IPS-18a (cell line): Measurements from ENCODE around the gene RBFOX1.

Source experiments
- H3K27ac ChIP-seq: one replicate; pipeline ENCODE4 v1.5.1; 2013; ENCODE audit warnings: low read length
- H3K27me3 ChIP-seq: one replicate; pipeline ENCODE4 v1.6.1; 2013; ENCODE audit warnings: mild to moderate bottlenecking, low read length; ENCODE audit not compliant: control insufficient read depth, insufficient read depth
- H3K36me3 ChIP-seq: one replicate; pipeline ENCODE4 v1.6.1; 2013; ENCODE audit warnings: low read depth, low read length; ENCODE audit not compliant: control insufficient read depth
- H3K4me1 ChIP-seq: one replicate; pipeline ENCODE4 v1.6.1; 2013; ENCODE audit warnings: low read depth, low read length; ENCODE audit not compliant: control insufficient read depth
- H3K4me3 ChIP-seq: one replicate; pipeline ENCODE4 v1.5.1; 2013; ENCODE audit warnings: low read length
- H3K9ac ChIP-seq: one replicate; pipeline ENCODE4 v1.6.1; 2013; ENCODE audit warnings: mild to moderate bottlenecking, low read length, moderate library complexity
- H3K9me3 ChIP-seq: one replicate; pipeline ENCODE4 v1.6.1; 2013; ENCODE audit warnings: low read depth, low read length; ENCODE audit not compliant: control insufficient read depth

RBFOX1 gene

GRCh38 chr16:7335991-7336634, 3.5 kb downstream of the RBFOX1 start:
- Histone ChIP-seq H3K27me3 (no peaks in the 10 kb centered on the region), H3K36me3 (no peaks in the 10 kb centered on the region), H3K4me3 (no peak overlapping the region), H3K9ac (no peak overlapping the region), H3K9me3 (no peaks in the 10 kb centered on the region), H3K4me1 (no peaks in the 10 kb centered on the region), H3K27ac (no peak overlapping the region)

- H3K27me3 ChIP-seq, result no peaks in the 10 kb centered on the region
- no peaks in the 10 kb centered on the region for H3K36me3 ChIP-seq
- no peaks in the 10 kb centered on the region for H3K9me3 ChIP-seq
- no peak overlapping the region for H3K9ac ChIP-seq
- no peaks in the 10 kb centered on the region for H3K4me1 ChIP-seq
- no peak overlapping the region for H3K27ac ChIP-seq
- H3K4me3 ChIP-seq, result no peak overlapping the region
Measured at GRCh38 chr16:7336742-7337141, 4.1 kb downstream of the RBFOX1 start.

- Histone ChIP-seq H3K9me3 (no peaks in the 10 kb centered on the region), H3K4me1 (no peaks in the 10 kb centered on the region), H3K27me3 (no peaks in the 10 kb centered on the region), H3K9ac (no peak overlapping the region), H3K36me3 (no peaks in the 10 kb centered on the region), H3K27ac (no peak overlapping the region), H3K4me3 (no peak overlapping the region)
Measured at GRCh38 chr16:7338826-7339225, 6.2 kb downstream of the RBFOX1 start.

- H3K27me3 ChIP-seq, result no peaks in the 10 kb centered on the region
- no peaks in the 10 kb centered on the region for H3K36me3 ChIP-seq
- H3K9ac ChIP-seq, result no peak overlapping the region
- H3K4me1 ChIP-seq, result no peaks in the 10 kb centered on the region
- H3K27ac ChIP-seq, result no peak overlapping the region
- H3K4me3 ChIP-seq, result no peak overlapping the region
- no peaks in the 10 kb centered on the region for H3K9me3 ChIP-seq
Measured at GRCh38 chr16:7339700-7340099, 7.1 kb downstream of the RBFOX1 start.

- H3K27me3 ChIP-seq, result no peaks in the 10 kb centered on the region
- H3K27ac ChIP-seq, result no peak overlapping the region
- no peak overlapping the region for H3K9ac ChIP-seq
- H3K4me3 ChIP-seq, result no peak overlapping the region
- no peaks in the 10 kb centered on the region for H3K9me3 ChIP-seq
- H3K4me1 ChIP-seq, result no peaks in the 10 kb centered on the region
- no peaks in the 10 kb centered on the region for H3K36me3 ChIP-seq
Measured at GRCh38 chr16:7340938-7341337, 8.3 kb downstream of the RBFOX1 start.

GRCh38 chr16:7342598-7342997, 10.0 kb downstream of the RBFOX1 start:
- Histone ChIP-seq H3K4me1 (no peaks in the 10 kb centered on the region), H3K9ac (no peak overlapping the region), H3K4me3 (no peak overlapping the region), H3K27ac (no peak overlapping the region), H3K27me3 (no peaks in the 10 kb centered on the region), H3K9me3 (no peaks in the 10 kb centered on the region), H3K36me3 (no peaks in the 10 kb centered on the region)

- Histone ChIP-seq H3K27me3 (no peaks in the 10 kb centered on the region), H3K4me1 (no peaks in the 10 kb centered on the region), H3K9me3 (no peaks in the 10 kb centered on the region), H3K27ac (no peak overlapping the region), H3K4me3 (no peak overlapping the region), H3K36me3 (no peaks in the 10 kb centered on the region), H3K9ac (no peak overlapping the region)
Measured at GRCh38 chr16:7343243-7343642, 10.6 kb downstream of the RBFOX1 start.

GRCh38 chr16:7344830-7345780, 12.5 kb downstream of the RBFOX1 start:
- Histone ChIP-seq H3K4me1 (no peaks in the 10 kb centered on the region), H3K27ac (no peak overlapping the region), H3K27me3 (no peaks in the 10 kb centered on the region), H3K36me3 (no peaks in the 10 kb centered on the region), H3K9me3 (no peaks in the 10 kb centered on the region), H3K4me3 (no peak overlapping the region), H3K9ac (no peak overlapping the region)

- H3K4me3 ChIP-seq, result no peak overlapping the region
- no peaks in the 10 kb centered on the region for H3K36me3 ChIP-seq
- no peak overlapping the region for H3K27ac ChIP-seq
- H3K27me3 ChIP-seq, result no peaks in the 10 kb centered on the region
- H3K4me1 ChIP-seq, result no peaks in the 10 kb centered on the region
- H3K9ac ChIP-seq, result no peak overlapping the region
- no peaks in the 10 kb centered on the region for H3K9me3 ChIP-seq
Measured at GRCh38 chr16:7350806-7351205, 18.2 kb downstream of the RBFOX1 start.

GRCh38 chr16:7351610-7352510, 19.2 kb downstream of the RBFOX1 start:
- no peak overlapping the region for H3K27ac ChIP-seq
- no peaks in the 10 kb centered on the region for H3K27me3 ChIP-seq
- no peak overlapping the region for H3K4me3 ChIP-seq
- H3K9ac ChIP-seq, result no peak overlapping the region
- H3K36me3 ChIP-seq, result no peaks in the 10 kb centered on the region
- no peaks in the 10 kb centered on the region for H3K9me3 ChIP-seq
- H3K4me1 ChIP-seq, result peaks cover 4% of the 10 kb centered on the region

GRCh38 chr16:7355758-7356157, 23.1 kb downstream of the RBFOX1 start:
- Histone ChIP-seq H3K4me1 (peaks cover 4% of the 10 kb centered on the region), H3K9me3 (no peaks in the 10 kb centered on the region), H3K4me3 (no peak overlapping the region), H3K36me3 (no peaks in the 10 kb centered on the region), H3K27ac (no peak overlapping the region), H3K9ac (no peak overlapping the region), H3K27me3 (no peaks in the 10 kb centered on the region)
